Body of pancreas (tissue), 4 donors: ENCODE measurements around the gene PPP6R3.

ENCODE experiments used
- POLR2A ChIP-seq, 3 donors: fragments of 450-650 bp; IDR thresholded peaks; one replicate each; pipeline ENCODE4 v1.6.1; 2016; ENCODE audit warnings: antibody characterized with exemption in 3 of 3, mild to moderate bottlenecking in 2 of 3
- TF ChIP-seq, protein P1 (sequence below), 7 experiments: fragments of 450-650 bp in 4 of 7; fragments of 200-600 bp in 3 of 7; sonication (generic) in 3 of 7; IDR thresholded peaks; one replicate each; pipeline ENCODE4 v1.5.1; 2016 to 2019; ENCODE audit warnings: antibody characterized with exemption in 7 of 7

DNA sequence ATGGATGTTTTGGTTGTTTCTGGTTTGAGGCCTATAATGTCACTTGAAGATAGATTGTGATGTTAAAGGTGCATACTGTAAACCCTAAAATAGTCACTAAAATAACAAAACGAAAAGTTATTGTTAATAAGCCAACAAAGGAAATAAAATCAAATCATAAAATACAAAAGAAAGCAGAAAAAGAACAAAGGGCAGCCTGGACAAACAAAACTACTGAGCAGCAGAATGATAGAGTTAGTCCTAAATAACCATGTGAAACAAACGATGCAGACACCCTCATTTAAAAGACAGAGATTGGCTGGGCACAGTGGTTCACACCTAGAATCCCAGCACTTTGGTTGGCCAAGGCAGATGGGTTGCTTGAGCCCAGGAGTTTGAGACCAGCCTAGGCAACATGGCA lies 132.9 kb downstream of the PPP6R3 start:
- TF ChIP-seq, protein P1, sequence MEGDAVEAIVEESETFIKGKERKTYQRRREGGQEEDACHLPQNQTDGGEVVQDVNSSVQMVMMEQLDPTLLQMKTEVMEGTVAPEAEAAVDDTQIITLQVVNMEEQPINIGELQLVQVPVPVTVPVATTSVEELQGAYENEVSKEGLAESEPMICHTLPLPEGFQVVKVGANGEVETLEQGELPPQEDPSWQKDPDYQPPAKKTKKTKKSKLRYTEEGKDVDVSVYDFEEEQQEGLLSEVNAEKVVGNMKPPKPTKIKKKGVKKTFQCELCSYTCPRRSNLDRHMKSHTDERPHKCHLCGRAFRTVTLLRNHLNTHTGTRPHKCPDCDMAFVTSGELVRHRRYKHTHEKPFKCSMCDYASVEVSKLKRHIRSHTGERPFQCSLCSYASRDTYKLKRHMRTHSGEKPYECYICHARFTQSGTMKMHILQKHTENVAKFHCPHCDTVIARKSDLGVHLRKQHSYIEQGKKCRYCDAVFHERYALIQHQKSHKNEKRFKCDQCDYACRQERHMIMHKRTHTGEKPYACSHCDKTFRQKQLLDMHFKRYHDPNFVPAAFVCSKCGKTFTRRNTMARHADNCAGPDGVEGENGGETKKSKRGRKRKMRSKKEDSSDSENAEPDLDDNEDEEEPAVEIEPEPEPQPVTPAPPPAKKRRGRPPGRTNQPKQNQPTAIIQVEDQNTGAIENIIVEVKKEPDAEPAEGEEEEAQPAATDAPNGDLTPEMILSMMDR (IDR thresholded peaks at IDR 0.05): no peak
- TF ChIP-seq POLR2A (IDR thresholded peaks at IDR 0.05): no peak
